GM21786 (cell line): Measurements from ENCODE around the gene WNT4.

Experiments used
- ATAC-seq: cut with Tn5 transposase; IDR thresholded peaks from one replicate; pipeline ENCODE4 v1.9.1; 2021; ENCODE audit not compliant: unreplicated experiment

WNT4 gene

GRCh38 chr1:22143065-22144033 is at the start of gene WNT4:
WNT4 (minus strand) TSS chr1:22143097; CDS start chr1:22142922, 175 bp downstream.
- ATAC-seq, result no peak

GRCh38 chr1:22190731-22191130 is 47.8 kb upstream of the WNT4 start:
- no peak for ATAC-seq

DNA sequence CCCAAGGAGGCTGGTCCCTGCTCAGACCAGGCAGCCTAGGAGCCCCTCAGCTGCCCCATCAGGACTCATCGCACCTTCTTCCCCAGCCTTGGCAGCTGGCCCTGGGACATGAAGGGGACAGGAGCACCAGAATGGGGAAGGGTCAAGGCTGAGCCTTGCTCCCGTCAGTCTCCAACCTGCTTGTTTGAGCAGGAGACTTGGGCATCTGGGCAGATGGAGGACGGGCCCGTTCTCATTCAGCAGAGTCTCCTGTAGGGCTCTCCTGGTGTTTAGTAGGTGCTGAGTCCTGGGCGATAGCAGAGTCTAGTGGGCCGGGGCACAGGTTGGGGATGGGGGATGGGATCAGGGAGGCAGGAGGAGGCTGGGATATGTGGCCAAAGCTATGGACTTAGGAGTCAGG is 47.4 kb upstream of the WNT4 start:
- no peak for ATAC-seq

DNA sequence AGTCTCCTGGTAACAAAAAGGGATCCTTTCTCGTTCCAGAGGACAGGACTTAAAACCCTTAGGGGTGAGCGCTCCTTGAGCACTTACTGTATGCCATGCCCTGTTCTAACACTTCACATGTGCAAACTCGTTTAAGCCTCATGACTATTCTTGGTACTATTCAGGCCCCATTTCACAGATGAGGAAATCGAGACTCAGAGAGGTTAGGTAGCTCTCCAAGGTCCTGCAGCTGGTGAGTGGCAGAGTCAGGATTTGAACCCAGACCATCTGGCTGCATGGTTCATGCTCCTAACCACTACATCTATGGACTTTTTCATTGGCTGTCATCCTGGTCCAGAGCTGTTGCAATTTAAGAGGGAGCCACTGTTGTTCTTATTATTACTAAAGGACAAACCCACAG is 46.7 kb upstream of the WNT4 start:
- no peak for ATAC-seq

DNA sequence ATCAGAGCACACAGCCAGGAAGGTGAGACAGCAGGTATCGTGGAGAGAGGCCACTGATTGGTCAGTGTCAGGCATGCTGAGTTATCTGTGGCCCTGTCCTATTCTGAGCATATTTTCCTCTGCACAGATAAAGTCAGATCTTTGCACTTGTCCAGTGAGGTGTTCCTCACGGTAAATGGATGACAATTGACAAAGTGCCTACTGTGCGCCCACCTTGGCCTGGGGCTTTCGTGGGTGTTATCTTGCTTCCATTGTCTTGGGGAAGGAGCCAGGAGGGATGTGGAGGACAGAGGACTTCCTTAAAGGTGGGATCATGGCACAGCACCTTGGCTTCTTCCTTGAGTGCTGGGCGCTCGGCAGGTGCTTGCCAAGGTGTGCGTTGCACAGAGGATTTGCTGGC is 46.0 kb upstream of the WNT4 start:
- no peak for ATAC-seq

GRCh38 chr1:22188436-22188835 is 45.5 kb upstream of the WNT4 start:
- no peak for ATAC-seq

DNA sequence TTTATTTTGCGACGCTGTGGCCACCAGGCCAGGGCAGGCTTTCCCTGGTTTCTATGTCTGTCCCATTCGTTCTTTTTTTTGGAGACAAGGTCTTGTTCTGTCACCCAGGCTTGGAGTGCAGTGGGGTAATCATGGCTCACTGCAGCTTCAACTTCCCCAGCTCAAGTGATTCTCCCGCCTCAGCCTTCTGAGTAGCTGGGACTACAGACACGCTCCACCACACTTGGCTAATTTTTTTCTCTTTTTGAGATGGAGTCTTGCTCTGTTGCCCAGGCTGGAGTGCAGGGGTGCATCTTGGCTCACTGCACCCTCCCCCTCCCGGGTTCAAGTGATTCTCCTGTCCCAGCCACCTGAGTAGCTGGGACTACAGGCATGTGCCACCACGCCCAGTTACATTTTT is 43.4 kb upstream of the WNT4 start:
- ATAC-seq, result no peak

DNA sequence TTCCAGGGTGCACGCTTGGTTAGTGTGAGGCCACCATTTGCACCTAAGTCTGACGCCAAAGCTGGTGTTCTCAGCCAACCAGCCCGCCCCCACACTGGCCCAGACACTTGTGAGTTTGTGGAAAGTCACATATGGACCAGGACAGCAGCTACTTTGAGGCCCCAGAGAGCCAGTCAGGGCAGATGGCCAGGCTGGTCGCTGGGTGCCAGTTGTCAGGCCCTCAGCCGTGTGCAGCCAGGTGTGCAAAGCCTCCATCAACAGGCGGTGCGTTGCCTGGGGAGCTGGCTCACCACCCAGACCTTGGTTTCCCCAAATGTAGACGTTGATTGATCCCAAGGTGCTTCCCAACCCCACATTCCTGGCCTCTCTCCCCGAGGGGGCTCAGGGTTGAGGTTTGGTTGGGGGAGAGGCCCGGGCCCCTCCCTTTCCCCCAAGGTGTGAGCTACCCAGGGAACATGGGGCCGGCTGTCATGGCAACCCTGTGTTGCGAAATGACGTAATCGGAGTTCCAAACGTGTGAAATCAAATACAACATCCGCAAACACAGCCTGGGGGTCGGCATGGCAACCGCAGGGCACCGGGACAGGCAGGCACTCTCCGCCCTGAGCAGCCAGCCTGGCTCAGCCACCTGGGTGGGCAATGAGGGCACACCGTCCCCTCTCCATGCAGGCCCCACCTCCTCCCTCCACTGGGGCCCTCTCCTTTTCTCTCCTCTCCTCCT is 42.2 kb upstream of the WNT4 start:
- ATAC-seq, result no peak

DNA sequence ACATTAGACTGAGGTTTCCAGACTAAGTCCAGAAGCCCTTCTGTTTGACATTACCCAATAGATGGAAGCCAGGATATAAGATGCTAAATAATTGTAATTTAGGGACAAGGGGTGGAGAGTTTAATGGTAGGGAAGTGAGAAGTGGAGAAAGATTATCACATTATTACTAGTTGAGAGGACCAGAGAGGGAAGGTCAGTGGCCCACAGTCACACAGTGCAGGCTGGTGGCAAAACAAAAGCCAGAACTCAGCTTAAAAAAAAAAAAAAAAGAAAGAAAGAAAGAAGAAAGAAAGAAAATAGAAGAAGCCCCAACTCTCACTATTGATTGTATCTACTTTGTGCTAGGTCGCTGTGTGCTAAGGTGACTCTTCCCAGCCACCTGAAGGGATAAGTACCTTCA is 41.6 kb upstream of the WNT4 start:
- no peak for ATAC-seq

DNA sequence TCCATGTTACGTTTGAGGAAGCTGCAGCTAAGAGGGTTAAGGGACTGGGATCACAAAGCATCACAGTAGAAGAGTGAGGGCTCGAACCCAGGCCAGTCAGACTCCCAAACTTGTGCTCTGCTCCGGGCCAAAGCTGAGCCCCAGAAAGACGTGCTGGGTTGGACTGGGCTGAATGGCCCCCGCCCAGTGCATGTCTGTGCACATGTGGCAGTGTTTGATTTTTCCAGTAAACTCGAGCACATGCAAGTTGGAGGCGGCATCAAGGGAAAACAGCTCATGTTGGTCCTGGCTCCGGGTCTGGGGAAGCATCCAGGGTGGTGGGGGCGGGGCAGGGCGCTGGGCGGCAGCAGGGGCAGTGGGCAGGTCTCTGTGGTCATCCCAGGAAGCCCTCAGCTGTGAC is 39.8 kb upstream of the WNT4 start:
- no peak for ATAC-seq

- no peak for ATAC-seq
Measured at GRCh38 chr1:22179197-22179803, 36.4 kb upstream of the WNT4 start.

- peak; percentile 44 for ATAC-seq
Measured at GRCh38 chr1:22177354-22178003, 34.6 kb upstream of the WNT4 start.

GRCh38 chr1:22176258-22176657 is 33.4 kb upstream of the WNT4 start:
- ATAC-seq, result peak; percentile 78

DNA sequence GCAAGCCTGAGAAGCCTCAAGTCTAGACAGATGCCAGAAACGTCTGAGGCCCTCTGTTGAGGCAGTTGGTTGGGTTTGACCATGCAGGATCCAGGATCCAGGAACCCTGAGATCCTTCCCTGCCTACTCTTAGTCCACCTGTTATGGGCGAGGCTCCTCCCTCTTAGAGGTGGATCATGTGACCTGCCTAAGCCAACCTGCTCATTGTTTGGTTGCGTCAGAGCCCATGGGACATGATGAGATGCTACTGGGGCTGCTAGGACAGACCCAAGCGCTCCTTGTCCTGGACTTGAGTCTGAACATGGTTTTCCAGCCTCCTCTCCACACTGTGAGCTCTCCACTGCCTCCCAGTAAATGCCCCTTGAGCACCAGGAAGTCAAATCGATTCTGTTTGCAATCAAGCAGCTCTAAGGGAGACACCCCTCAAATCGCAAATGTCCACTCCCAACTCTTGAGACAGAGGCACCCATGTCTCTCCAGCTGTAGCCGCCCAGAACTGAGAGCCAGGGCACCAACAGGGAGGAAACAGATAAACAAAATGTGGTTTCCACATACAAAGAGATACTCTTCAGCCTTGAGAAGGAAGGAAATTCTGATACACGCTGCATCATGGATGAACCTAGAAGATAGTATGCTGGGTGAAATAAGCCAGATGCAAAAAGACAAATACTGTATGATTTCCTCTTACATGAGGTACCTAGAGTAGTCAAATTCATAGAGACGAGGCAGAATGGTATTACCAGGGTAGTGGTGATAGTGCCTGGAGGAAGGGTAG is 31.7 kb upstream of the WNT4 start:
- no peak for ATAC-seq

GRCh38 chr1:22171951-22172715 is 29.2 kb upstream of the WNT4 start:
- no peak for ATAC-seq

- ATAC-seq, result no peak
Measured at GRCh38 chr1:22169816-22170215, 26.9 kb upstream of the WNT4 start.

DNA sequence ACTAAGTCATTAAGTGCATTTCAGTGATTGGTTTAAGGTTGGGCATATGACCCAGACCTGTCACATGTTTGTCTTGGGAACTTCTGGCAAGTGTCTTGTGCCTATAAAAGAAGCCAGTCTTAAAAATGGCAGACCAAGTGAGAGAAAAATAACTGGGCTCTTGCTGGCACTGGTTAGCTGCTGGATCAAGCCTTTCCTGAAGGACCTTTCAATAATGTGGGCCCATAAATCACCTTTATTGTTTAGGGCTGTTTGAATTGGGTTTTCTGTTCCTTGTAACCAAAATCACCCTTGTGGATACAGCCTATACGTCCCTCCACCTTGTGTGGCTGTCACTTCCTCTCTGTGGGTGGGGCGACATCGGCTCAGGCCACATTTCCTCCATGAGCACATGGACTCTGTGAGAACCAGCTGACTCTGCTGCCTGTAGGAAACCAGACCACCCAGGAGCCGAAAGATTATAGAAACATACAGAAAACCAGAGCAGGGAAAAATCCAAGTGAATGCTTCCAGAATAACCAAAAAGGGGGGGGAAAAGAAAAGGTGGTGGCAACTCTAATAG is 25.6 kb upstream of the WNT4 start:
- ATAC-seq, result no peak

- no peak for ATAC-seq
Measured at GRCh38 chr1:22166439-22166838, 23.5 kb upstream of the WNT4 start.
